HepG2 (cell line): ENCODE data around the gene TCTA. TPM values are rescaled to one million over a fixed set of nuclear protein-coding genes. Genes with fewer than 3 reads are reported as not detected.

Experiments used
- ATF5 ChIP-seq: sonication (generic); formaldehyde crosslinking; IDR thresholded peaks from 2 replicates; pipeline ENCODE4 v1.4.0; 2020; ENCODE audit warnings: mild to moderate bottlenecking, low read depth, missing genetic modification reagents
- GTF2F1 ChIP-seq: fragments of 150-350 bp; IDR thresholded peaks from 2 replicates; pipeline ENCODE4 v1.6.1; 2014; ENCODE audit warnings: low read length
- HDAC2 ChIP-seq: sonication (generic); formaldehyde crosslinking; IDR thresholded peaks from 2 replicates; pipeline ENCODE4 v1.4.0; 2020; ENCODE audit warnings: missing genetic modification reagents
- HHEX ChIP-seq: IDR thresholded peaks from 2 replicates; pipeline ENCODE4 v1.6.1; 2016; ENCODE audit warnings: control low read depth
- HNRNPL ChIP-seq: fragments of 200-400 bp; formaldehyde crosslinking; IDR thresholded peaks from 2 replicates; pipeline ENCODE4 v1.6.1; 2017; ENCODE audit warnings: mild to moderate bottlenecking, low read depth, low read length
- MZF1 ChIP-seq: sonication (generic); formaldehyde crosslinking; IDR thresholded peaks from 2 replicates; pipeline ENCODE4 v1.8.1; 2023; ENCODE audit warnings: mild to moderate bottlenecking, missing genetic modification reagents, borderline replicate concordance
- PITX1 ChIP-seq: sonication (generic); formaldehyde crosslinking; IDR thresholded peaks from 2 replicates; pipeline ENCODE4 v1.5.1; 2020; ENCODE audit warnings: mild to moderate bottlenecking, missing genetic modification reagents
- SCMH1 ChIP-seq: sonication (generic); formaldehyde crosslinking; IDR thresholded peaks from 2 replicates; pipeline ENCODE4 v1.9.0; 2021; ENCODE audit warnings: missing genetic modification reagents, mild to moderate bottlenecking, borderline replicate concordance
- SMARCC2 ChIP-seq: fragments of 450-650 bp; IDR thresholded peaks from 2 replicates; pipeline ENCODE4 v1.6.1; 2017; ENCODE audit warnings: antibody characterized with exemption, mild to moderate bottlenecking
- SOX6 ChIP-seq, 2 experiments: fragments of 450-650 bp in 1 of 2; sonication (generic) in 1 of 2; formaldehyde crosslinking in 1 of 2; IDR thresholded peaks; 2 replicates each; pipeline versions ENCODE4 v1.4.0 to v1.6.1; 2017 to 2020; ENCODE audit warnings: antibody characterized with exemption in 1 of 2, mild to moderate bottlenecking in 1 of 2, missing genetic modification reagents in 1 of 2
- STAG1 ChIP-seq: sonication (generic); formaldehyde crosslinking; IDR thresholded peaks from 2 replicates; pipeline ENCODE4 v1.4.0; 2020; ENCODE audit warnings: missing genetic modification reagents
- ZC3H4 ChIP-seq: sonication (generic); formaldehyde crosslinking; IDR thresholded peaks from 2 replicates; pipeline ENCODE4 v1.4.0; 2020; ENCODE audit warnings: missing genetic modification reagents, borderline replicate concordance
- ZEB1 ChIP-seq: IDR thresholded peaks from 2 replicates; pipeline ENCODE4 v1.6.1; 2012; ENCODE audit warnings: mild to moderate bottlenecking, low read depth, inconsistent platforms; ENCODE audit not compliant: insufficient replicate concordance
- ZFAT ChIP-seq: sonication (generic); formaldehyde crosslinking; conservative IDR thresholded peaks from 2 replicates; pipeline ENCODE4 v1.8.1; 2023; ENCODE audit warnings: missing genetic modification reagents, inconsistent platforms
- ZNF10 ChIP-seq: sonication (generic); formaldehyde crosslinking; IDR thresholded peaks from 2 replicates; pipeline ENCODE4 v1.4.0; 2020; ENCODE audit warnings: mild to moderate bottlenecking, low read depth, missing genetic modification reagents, borderline replicate concordance
- ZNF234 ChIP-seq: sonication (generic); formaldehyde crosslinking; conservative IDR thresholded peaks from 2 replicates; pipeline ENCODE4 v1.5.1; 2020; ENCODE audit warnings: mild to moderate bottlenecking, missing genetic modification reagents
- ZNF354B ChIP-seq: sonication (generic); formaldehyde crosslinking; IDR thresholded peaks from 2 replicates; pipeline ENCODE4 v1.8.0; 2022; ENCODE audit warnings: mild to moderate bottlenecking, missing genetic modification reagents
- ZNF557 ChIP-seq: sonication (generic); formaldehyde crosslinking; IDR thresholded peaks from 2 replicates; pipeline ENCODE4 v1.4.0; 2020; ENCODE audit warnings: missing genetic modification reagents
- ZNF883 ChIP-seq: sonication (generic); formaldehyde crosslinking; IDR thresholded peaks from 2 replicates; pipeline ENCODE4 v1.5.1; 2020; ENCODE audit warnings: mild to moderate bottlenecking, missing genetic modification reagents; ENCODE audit errors: not compliant biosample characterization
- ZSCAN25 ChIP-seq: sonication (generic); formaldehyde crosslinking; IDR thresholded peaks from 2 replicates; pipeline ENCODE4 v1.8.0; 2022; ENCODE audit warnings: mild to moderate bottlenecking, missing genetic modification reagents
- polyA plus RNA-seq, 8 experiments: library from polyadenylated mRNA; depleted of rRNA in 3 of 8; stranded (reverse) in 7 of 8; unstranded in 1 of 8; fragments of >200 nt; fragmentation: Illumina TruSeq in 4 of 8; extraction: Trizol in 4 of 8; gene quantifications; 2 replicates each; pipeline versions ENCODE4 v1.2.1 to v1.2.3, GENCODE V29; 2011 to 2016; ENCODE audit warnings: low read depth in 4 of 8, missing spikeins in 1 of 8, mixed read lengths in 1 of 8; ENCODE audit not compliant: insufficient read depth in 1 of 8
- total RNA-seq, 5 experiments: library from RNA; depleted of rRNA; stranded (reverse); fragments of >200 nt; fragmentation: Illumina TruSeq; extraction: Trizol; gene quantifications; 2 replicates each; pipeline ENCODE4 v1.2.3, GENCODE V29; 2016; ENCODE audit warnings: low read depth in 1 of 5
- TF ChIP-seq, protein P1 (sequence below): sonication (generic); formaldehyde crosslinking; IDR thresholded peaks from 2 replicates; pipeline ENCODE4 v1.4.0; 2020; ENCODE audit warnings: missing genetic modification reagents, borderline replicate concordance
- TF ChIP-seq, protein P2 (sequence below): sonication (generic); formaldehyde crosslinking; IDR thresholded peaks from 2 replicates; pipeline ENCODE4 v1.5.1; 2020; ENCODE audit warnings: mild to moderate bottlenecking, missing genetic modification reagents, moderate library complexity
- TF ChIP-seq, protein P3 (sequence below): sonication (generic); formaldehyde crosslinking; IDR thresholded peaks from 2 replicates; pipeline ENCODE4 v1.8.0; 2023; ENCODE audit warnings: mild to moderate bottlenecking, missing genetic modification reagents

Gene TCTA
- total and polyA plus RNA-seq, 2 of the 13 experiments (the other 11 are each of a cell fraction or from before 2014, with no cell fraction given), result 8.3 to 13.2 TPM

DNA sequence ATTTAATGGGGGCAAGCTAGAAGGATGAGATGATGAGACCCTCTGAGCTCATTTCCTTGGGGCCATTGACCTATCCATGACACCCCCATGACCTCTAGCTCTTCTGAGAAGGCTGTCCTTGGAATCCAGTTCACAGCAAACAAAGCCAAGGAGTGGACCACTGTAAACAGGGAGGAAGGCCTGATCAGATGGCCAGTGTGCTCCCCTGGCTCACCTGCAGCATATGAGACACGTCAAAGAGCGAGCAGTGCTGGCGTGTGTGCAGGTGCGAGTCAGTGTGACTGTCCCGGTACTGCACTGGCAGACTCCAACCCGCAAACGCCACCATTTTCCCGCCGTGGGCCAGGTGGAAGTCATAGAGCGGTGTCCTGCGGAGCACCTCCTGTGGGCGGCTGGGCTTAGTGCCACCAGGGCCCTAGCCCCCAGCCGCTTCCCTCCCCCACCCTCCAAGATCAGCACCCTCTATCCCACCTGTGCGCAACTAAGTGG lies 9.7 kb downstream of the TCTA start (continued):
- no peak for TF ChIP-seq SOX6 (IDR thresholded peaks at IDR 0.05)
- no peak for TF ChIP-seq SOX6 (CRISPR knock-in tag; IDR thresholded peaks at IDR 0.05)
- TF ChIP-seq ZNF883 (CRISPR knock-in tag), result no peak
- TF ChIP-seq MZF1 (CRISPR knock-in tag), result no peak
- TF ChIP-seq ZSCAN25 (CRISPR knock-in tag), result peak; percentile 46; the same call in 1 of the 2 replicates
- TF ChIP-seq SMARCC2, result no peak
- TF ChIP-seq SCMH1 (CRISPR knock-in tag), result no peak
- TF ChIP-seq ZNF234, result no peak
- peak; percentile 45; the same call in 1 of the 2 replicates for TF ChIP-seq ZC3H4 (CRISPR knock-in tag)
- TF ChIP-seq, protein P1, sequence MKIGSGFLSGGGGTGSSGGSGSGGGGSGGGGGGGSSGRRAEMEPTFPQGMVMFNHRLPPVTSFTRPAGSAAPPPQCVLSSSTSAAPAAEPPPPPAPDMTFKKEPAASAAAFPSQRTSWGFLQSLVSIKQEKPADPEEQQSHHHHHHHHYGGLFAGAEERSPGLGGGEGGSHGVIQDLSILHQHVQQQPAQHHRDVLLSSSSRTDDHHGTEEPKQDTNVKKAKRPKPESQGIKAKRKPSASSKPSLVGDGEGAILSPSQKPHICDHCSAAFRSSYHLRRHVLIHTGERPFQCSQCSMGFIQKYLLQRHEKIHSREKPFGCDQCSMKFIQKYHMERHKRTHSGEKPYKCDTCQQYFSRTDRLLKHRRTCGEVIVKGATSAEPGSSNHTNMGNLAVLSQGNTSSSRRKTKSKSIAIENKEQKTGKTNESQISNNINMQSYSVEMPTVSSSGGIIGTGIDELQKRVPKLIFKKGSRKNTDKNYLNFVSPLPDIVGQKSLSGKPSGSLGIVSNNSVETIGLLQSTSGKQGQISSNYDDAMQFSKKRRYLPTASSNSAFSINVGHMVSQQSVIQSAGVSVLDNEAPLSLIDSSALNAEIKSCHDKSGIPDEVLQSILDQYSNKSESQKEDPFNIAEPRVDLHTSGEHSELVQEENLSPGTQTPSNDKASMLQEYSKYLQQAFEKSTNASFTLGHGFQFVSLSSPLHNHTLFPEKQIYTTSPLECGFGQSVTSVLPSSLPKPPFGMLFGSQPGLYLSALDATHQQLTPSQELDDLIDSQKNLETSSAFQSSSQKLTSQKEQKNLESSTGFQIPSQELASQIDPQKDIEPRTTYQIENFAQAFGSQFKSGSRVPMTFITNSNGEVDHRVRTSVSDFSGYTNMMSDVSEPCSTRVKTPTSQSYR, result no peak
- TF ChIP-seq ZFAT (CRISPR knock-in tag), result no peak
- no peak for TF ChIP-seq HNRNPL
- no peak for TF ChIP-seq HHEX
- TF ChIP-seq, protein P2, sequence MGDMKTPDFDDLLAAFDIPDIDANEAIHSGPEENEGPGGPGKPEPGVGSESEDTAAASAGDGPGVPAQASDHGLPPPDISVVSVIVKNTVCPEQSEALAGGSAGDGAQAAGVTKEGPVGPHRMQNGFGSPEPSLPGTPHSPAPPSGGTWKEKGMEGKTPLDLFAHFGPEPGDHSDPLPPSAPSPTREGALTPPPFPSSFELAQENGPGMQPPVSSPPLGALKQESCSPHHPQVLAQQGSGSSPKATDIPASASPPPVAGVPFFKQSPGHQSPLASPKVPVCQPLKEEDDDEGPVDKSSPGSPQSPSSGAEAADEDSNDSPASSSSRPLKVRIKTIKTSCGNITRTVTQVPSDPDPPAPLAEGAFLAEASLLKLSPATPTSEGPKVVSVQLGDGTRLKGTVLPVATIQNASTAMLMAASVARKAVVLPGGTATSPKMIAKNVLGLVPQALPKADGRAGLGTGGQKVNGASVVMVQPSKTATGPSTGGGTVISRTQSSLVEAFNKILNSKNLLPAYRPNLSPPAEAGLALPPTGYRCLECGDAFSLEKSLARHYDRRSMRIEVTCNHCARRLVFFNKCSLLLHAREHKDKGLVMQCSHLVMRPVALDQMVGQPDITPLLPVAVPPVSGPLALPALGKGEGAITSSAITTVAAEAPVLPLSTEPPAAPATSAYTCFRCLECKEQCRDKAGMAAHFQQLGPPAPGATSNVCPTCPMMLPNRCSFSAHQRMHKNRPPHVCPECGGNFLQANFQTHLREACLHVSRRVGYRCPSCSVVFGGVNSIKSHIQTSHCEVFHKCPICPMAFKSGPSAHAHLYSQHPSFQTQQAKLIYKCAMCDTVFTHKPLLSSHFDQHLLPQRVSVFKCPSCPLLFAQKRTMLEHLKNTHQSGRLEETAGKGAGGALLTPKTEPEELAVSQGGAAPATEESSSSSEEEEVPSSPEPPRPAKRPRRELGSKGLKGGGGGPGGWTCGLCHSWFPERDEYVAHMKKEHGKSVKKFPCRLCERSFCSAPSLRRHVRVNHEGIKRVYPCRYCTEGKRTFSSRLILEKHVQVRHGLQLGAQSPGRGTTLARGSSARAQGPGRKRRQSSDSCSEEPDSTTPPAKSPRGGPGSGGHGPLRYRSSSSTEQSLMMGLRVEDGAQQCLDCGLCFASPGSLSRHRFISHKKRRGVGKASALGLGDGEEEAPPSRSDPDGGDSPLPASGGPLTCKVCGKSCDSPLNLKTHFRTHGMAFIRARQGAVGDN (CRISPR knock-in tag), result no peak
- 0 out of 2 replicates have a peak, but pooled peaks have one; percentile 5 for TF ChIP-seq HDAC2 (CRISPR knock-in tag)
- no peak for TF ChIP-seq PITX1
- TF ChIP-seq, protein P3, sequence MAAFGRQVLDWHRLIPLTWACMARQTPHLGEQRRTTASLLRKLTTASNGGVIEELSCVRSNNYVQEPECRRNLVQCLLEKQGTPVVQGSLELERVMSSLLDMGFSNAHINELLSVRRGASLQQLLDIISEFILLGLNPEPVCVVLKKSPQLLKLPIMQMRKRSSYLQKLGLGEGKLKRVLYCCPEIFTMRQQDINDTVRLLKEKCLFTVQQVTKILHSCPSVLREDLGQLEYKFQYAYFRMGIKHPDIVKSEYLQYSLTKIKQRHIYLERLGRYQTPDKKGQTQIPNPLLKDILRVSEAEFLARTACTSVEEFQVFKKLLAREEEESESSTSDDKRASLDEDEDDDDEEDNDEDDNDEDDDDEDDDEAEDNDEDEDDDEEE (CRISPR knock-in tag), result no peak
- TF ChIP-seq ZEB1, result no peak
- 0 out of 2 replicates have a peak, but pooled peaks have one; percentile 60 for TF ChIP-seq ATF5
- no peak for TF ChIP-seq GTF2F1
- TF ChIP-seq ZNF354B (CRISPR knock-in tag), result no peak
- TF ChIP-seq ZNF557 (CRISPR knock-in tag), result no peak
- TF ChIP-seq STAG1 (CRISPR knock-in tag), result no peak
- no peak for TF ChIP-seq ZNF10 (CRISPR knock-in tag)
